GM10248 (cell line): Measurements from ENCODE around the gene SLC22A23.

Experiments used
- CTCF ChIA-PET: fragments of 300-600 bp; sonication (Branson Sonifier 250); formaldehyde crosslinking; extraction: SDS; loops from one replicate; lab custom pipeline; 2021; ENCODE audit warnings: antibody characterized with exemption; lab: Yijun Ruan, JAX
- POLR2A ChIA-PET: fragments of 350-650 bp; sonication (Branson Sonifier 250); formaldehyde crosslinking; extraction: SDS; loops from one replicate; lab custom pipeline; 2020; ENCODE audit warnings: antibody characterized with exemption; lab: Yijun Ruan, JAX
- DNase-seq: peaks from one replicate; pipeline ENCODE4 v3.0.0; 2012; ENCODE audit errors: extremely low spot score
- TF ChIP-seq, protein P1 (sequence below): IDR thresholded peaks from 2 replicates; pipeline ENCODE4 v1.5.1; 2012; ENCODE audit warnings: mild to moderate bottlenecking, low read depth; ENCODE audit errors: extremely low read depth, missing control alignments, control extremely low read depth

The SLC22A23 gene

DNA sequence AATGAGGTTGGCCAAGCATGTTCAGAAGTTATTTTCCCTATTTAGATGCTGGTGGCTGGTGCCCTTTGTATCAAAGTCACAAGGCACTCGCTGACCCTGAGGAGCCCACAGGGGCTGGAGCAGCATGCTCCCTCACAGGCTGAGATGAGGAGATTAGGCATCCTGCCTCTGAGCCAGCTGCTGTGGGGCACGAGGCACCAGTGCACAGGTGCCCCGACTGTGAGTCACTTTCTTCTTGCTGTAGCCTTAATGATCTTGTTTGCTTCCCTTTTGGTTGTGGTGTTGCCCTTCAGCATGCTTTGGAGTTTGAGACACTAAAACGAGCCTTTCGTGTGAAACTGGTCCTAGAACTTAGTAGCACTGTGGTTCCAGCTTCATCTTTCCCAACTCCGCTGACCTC, 193.8 kb downstream of the SLC22A23 start:
- ChIA-PET POLR2A (no interaction called here), CTCF (interaction anchor here (1.7 to 5.0 kb wide), 2 partner anchors 11 to 18 kb away, joined by 3 to 36 read pairs; no protein-coding TSS in a partner anchor)
- TF ChIP-seq, protein P1, sequence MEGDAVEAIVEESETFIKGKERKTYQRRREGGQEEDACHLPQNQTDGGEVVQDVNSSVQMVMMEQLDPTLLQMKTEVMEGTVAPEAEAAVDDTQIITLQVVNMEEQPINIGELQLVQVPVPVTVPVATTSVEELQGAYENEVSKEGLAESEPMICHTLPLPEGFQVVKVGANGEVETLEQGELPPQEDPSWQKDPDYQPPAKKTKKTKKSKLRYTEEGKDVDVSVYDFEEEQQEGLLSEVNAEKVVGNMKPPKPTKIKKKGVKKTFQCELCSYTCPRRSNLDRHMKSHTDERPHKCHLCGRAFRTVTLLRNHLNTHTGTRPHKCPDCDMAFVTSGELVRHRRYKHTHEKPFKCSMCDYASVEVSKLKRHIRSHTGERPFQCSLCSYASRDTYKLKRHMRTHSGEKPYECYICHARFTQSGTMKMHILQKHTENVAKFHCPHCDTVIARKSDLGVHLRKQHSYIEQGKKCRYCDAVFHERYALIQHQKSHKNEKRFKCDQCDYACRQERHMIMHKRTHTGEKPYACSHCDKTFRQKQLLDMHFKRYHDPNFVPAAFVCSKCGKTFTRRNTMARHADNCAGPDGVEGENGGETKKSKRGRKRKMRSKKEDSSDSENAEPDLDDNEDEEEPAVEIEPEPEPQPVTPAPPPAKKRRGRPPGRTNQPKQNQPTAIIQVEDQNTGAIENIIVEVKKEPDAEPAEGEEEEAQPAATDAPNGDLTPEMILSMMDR, result no peak
- DNase-seq, result no peak

DNA sequence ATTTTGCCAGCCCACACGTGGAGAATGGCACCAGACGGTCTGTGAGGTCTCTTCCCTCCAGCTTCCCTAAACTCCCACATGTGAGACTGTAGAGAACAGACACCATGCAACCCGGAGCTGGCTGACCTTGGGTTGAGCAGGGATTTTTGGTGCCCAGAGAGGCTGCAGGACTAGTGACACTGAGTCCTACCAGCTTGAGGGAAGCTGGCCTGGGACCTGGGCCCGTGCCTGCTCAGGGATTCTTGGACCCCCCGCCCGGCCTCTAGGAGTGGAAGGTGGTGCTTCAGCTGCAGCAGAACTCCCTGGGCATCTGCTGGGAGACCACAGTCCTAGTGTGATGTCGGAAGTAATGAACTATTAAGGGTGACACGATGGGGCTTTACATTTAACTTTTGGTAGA, 194.9 kb downstream of the SLC22A23 start:
- DNase-seq, result no peak
- TF ChIP-seq, protein P1, result no peak
- POLR2A ChIA-PET, result no interaction called here
- CTCF ChIA-PET, result interaction anchor here (0.9 to 5.0 kb wide), 6 partner anchors 8 to 135 kb away, joined by 3 to 36 read pairs (median 3); no protein-coding TSS in a partner anchor

DNA sequence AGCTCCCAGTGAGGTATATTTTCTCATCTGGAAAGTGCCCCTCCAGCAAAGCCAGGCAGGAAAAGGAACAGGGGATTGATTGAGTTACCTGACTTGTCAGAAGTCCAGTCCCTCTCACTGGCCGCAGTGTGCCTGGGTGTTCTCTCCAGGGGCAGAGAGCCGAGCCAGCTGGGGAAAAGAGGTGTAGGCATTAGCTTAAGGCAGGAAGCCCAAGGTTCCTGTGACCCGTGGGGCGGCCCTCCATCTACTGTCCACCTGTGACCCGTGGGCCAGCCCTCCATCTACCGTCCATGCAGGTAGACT, 195.4 kb downstream of the SLC22A23 start:
- ChIA-PET POLR2A (no interaction called here), CTCF (interaction anchor here (0.9 to 5.0 kb wide), 5 partner anchors 9 to 134 kb away, joined by 3 to 36 read pairs (median 3); no protein-coding TSS in a partner anchor)
- DNase-seq, result no peak
- TF ChIP-seq, protein P1, result no peak

- ChIA-PET CTCF (interaction anchor here (1.1 to 5.0 kb wide), 7 partner anchors 9 to 469 kb away, joined by 3 to 36 read pairs (median 4); no protein-coding TSS in a partner anchor), POLR2A (no interaction called here)
- TF ChIP-seq, protein P1, result no peak
- DNase-seq, result no peak
Observed at GRCh38 chr6:3260772-3261517, 195.9 kb downstream of the SLC22A23 start.

DNA sequence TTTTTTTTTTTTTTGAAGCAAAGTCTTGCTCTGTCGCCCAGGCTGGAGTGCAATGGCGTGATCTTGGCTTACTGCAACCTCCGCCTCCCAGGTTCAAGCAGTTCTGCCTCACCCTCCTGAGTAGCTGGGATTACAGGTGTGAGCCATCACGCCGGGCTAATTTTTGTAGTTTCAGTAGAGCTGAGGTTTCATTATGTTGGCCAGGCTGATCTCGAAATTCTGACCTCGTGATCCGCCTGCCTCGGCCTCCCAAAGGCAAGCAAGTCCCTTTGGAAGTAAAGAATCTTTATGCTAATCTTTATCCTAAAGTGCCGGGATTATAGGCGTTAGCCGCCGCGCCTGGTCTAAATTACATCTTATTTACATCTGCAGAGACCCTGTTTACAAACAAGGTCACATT, 196.6 kb downstream of the SLC22A23 start:
- ChIA-PET POLR2A (no interaction called here), CTCF (interaction anchor here (1.1 to 5.0 kb wide), 9 partner anchors 9 to 469 kb away, joined by 3 to 36 read pairs (median 4); partner anchors contain the start of gene TUBB2A)
- TF ChIP-seq, protein P1, result no peak
- DNase-seq, result no peak

GRCh38 chr6:3259491-3259958, 197.3 kb downstream of the SLC22A23 start:
- CTCF ChIA-PET, result interaction anchor here (1.1 to 5.0 kb wide), 9 partner anchors 8 to 468 kb away, joined by 3 to 36 read pairs (median 4); partner anchors contain the start of gene TUBB2A

More at GRCh38 chr6:3259491-3259958, 197.3 kb downstream of the SLC22A23 start:
- DNase-seq, result no peak
- POLR2A ChIA-PET, result no interaction called here
- TF ChIP-seq, protein P1, result no peak
